Measurements from ENCODE around the gene SDHA. TPM values are rescaled to one million over a fixed set of nuclear protein-coding genes. Genes with fewer than 3 reads are reported as not detected.

SDHA gene
- total RNA-seq, 1 experiment from 2014 or later: 75.0 TPM

- BruUV-seq (replicated peaks): no TSS peak
- no peak for TF ChIP-seq CTCF (IDR thresholded peaks at IDR 0.05; ENCODE audit: unreplicated experiment)
- Mint-ChIP-seq H3K27me3 (ENCODE audit: insufficient read depth, unreplicated experiment) (peaks cover 12% of the 10 kb centered on the region), H3K9me3 (ENCODE audit: unreplicated experiment) (no peaks in the 10 kb centered on the region), H3K36me3 (ENCODE audit: insufficient read depth, unreplicated experiment) (no peaks in the 10 kb centered on the region), H3K27ac (ENCODE audit: low read depth, unreplicated experiment) (no peak overlapping the region), H3K4me3 (ENCODE audit: unreplicated experiment) (no peak overlapping the region), H3K4me1 (ENCODE audit: insufficient read depth, unreplicated experiment) (no peaks in the 10 kb centered on the region)
- CTCF ChIA-PET: interaction anchor here (0.6 kb wide), 1 partner anchor 203 kb away, joined by 3 read pairs; no protein-coding TSS in a partner anchor
- intact Hi-C loops (cut with micrococcal nuclease): no loop called here
- DNase-seq (ENCODE audit: unreplicated experiment): no peak
- POLR2A ChIA-PET: interaction anchor here (0.7 kb wide), 1 partner anchor 27 kb away, joined by 3 read pairs; no protein-coding TSS in a partner anchor
These were observed 26.0 kb upstream of the SDHA start for GRCh38 chr5:191949-192690.

- intact Hi-C loops (cut with micrococcal nuclease): no loop called here
- POLR2A ChIA-PET: interaction anchor here (0.7 kb wide), 1 partner anchor 27 kb away, joined by 3 read pairs; no protein-coding TSS in a partner anchor
- Mint-ChIP-seq H3K27ac (ENCODE audit: low read depth, unreplicated experiment) (no peak overlapping the region), H3K27me3 (ENCODE audit: insufficient read depth, unreplicated experiment) (peaks cover 12% of the 10 kb centered on the region), H3K9me3 (ENCODE audit: unreplicated experiment) (no peaks in the 10 kb centered on the region), H3K4me1 (ENCODE audit: insufficient read depth, unreplicated experiment) (no peaks in the 10 kb centered on the region), H3K4me3 (ENCODE audit: unreplicated experiment) (no peak overlapping the region), H3K36me3 (ENCODE audit: insufficient read depth, unreplicated experiment) (no peaks in the 10 kb centered on the region)
- no TSS peak for BruUV-seq (replicated peaks)
- CTCF ChIA-PET: no interaction called here
- no peak for DNase-seq (ENCODE audit: unreplicated experiment)
- TF ChIP-seq CTCF (IDR thresholded peaks at IDR 0.05; ENCODE audit: unreplicated experiment): no peak
These were observed 25.5 kb upstream of the SDHA start for GRCh38 chr5:192691-192969.

GRCh38 chr5:192970-193831 lies 24.9 kb upstream of the SDHA start:
- BruUV-seq (replicated peaks): no TSS peak
- Mint-ChIP-seq H3K27me3 (ENCODE audit: insufficient read depth, unreplicated experiment) (peaks cover 12% of the 10 kb centered on the region), H3K36me3 (ENCODE audit: insufficient read depth, unreplicated experiment) (no peaks in the 10 kb centered on the region), H3K4me3 (ENCODE audit: unreplicated experiment) (no peak overlapping the region), H3K4me1 (ENCODE audit: insufficient read depth, unreplicated experiment) (no peaks in the 10 kb centered on the region), H3K27ac (ENCODE audit: low read depth, unreplicated experiment) (no peak overlapping the region), H3K9me3 (ENCODE audit: unreplicated experiment) (no peaks in the 10 kb centered on the region)
- intact Hi-C loops (cut with micrococcal nuclease): no loop called here
- no peak for DNase-seq (ENCODE audit: unreplicated experiment)
- TF ChIP-seq CTCF (IDR thresholded peaks at IDR 0.05; ENCODE audit: unreplicated experiment): no peak
- ChIA-PET CTCF (no interaction called here), POLR2A (interaction anchor here (0.6 to 0.7 kb wide), 2 partner anchors 26 to 708 kb away, joined by 3 to 4 read pairs; no protein-coding TSS in a partner anchor)

GRCh38 chr5:194102-194501 lies 24.0 kb upstream of the SDHA start:
- intact Hi-C loops (cut with micrococcal nuclease): no loop called here
- H3K4me3 Mint-ChIP-seq (ENCODE audit: unreplicated experiment): no peak overlapping the region
- BruUV-seq (replicated peaks): no TSS peak
- ChIA-PET POLR2A (interaction anchor here (0.6 kb wide), 2 partner anchors 9 to 707 kb away, joined by 3 to 4 read pairs; no protein-coding TSS in a partner anchor), CTCF (interaction anchor here (1.3 kb wide), 1 partner anchor 9 kb away, joined by 3 read pairs; no protein-coding TSS in a partner anchor)
- H3K9me3 Mint-ChIP-seq (ENCODE audit: unreplicated experiment): no peaks in the 10 kb centered on the region
- H3K27ac Mint-ChIP-seq (ENCODE audit: low read depth, unreplicated experiment): no peak overlapping the region
- DNase-seq (ENCODE audit: unreplicated experiment): no peak
- peaks cover 12% of the 10 kb centered on the region for H3K27me3 Mint-ChIP-seq (ENCODE audit: insufficient read depth, unreplicated experiment)
- H3K36me3 Mint-ChIP-seq (ENCODE audit: insufficient read depth, unreplicated experiment): no peaks in the 10 kb centered on the region
- no peak for TF ChIP-seq CTCF (IDR thresholded peaks at IDR 0.05; ENCODE audit: unreplicated experiment)
- no peaks in the 10 kb centered on the region for H3K4me1 Mint-ChIP-seq (ENCODE audit: insufficient read depth, unreplicated experiment)

Data from MCF 10A (cell line).